Upper lobe of left lung (tissue), 6 donors: ENCODE measurements around the gene VSIR. TPM values are rescaled to one million over a fixed set of nuclear protein-coding genes. Genes with fewer than 3 reads are reported as not detected.
A peak's percentile ranks its signal among the peaks of the same experiment; 100 is the strongest.

Experiments used
- ATAC-seq, 2 donors: fragments of 200-7000 bp; cut with Tn5 transposase; one replicate each; pipeline ENCODE4 v1.9.1; 2022; ENCODE audit warnings: mild to moderate bottlenecking in 2 of 2, moderate library complexity in 2 of 2; ENCODE audit not compliant: low FRiP score in 2 of 2
- DNase-seq, 2 donors: peaks; one replicate each; pipeline ENCODE4 v3.0.0-alpha.2; 2019 to 2020
- H3K27ac ChIP-seq, 4 donors: fragments of 200-600 bp; sonication (generic); one replicate each; pipeline ENCODE4 v1.5.1; 2016 to 2019
- H3K27me3 ChIP-seq, 4 donors: fragments of 200-600 bp; sonication (generic); one replicate each; pipeline ENCODE4 v1.5.1; 2017 to 2019
- H3K36me3 ChIP-seq, 4 donors: fragments of 200-600 bp; sonication (generic); one replicate each; pipeline ENCODE4 v1.5.1; 2016 to 2019
- H3K4me1 ChIP-seq, 4 donors: fragments of 200-600 bp; sonication (generic); one replicate each; pipeline ENCODE4 v1.5.1; 2018 to 2019
- H3K4me3 ChIP-seq, 4 donors: fragments of 200-600 bp; sonication (generic); one replicate each; pipeline ENCODE4 v1.5.1; 2017 to 2019; ENCODE audit warnings: mild to moderate bottlenecking in 2 of 4, moderate library complexity in 1 of 4
- H3K9me3 ChIP-seq, 4 donors: fragments of 200-600 bp; sonication (generic); one replicate each; pipeline ENCODE4 v1.5.1; 2018 to 2019
- CTCF ChIP-seq, 6 experiments: fragments of 450-650 bp in 4 of 6; fragments of 200-600 bp in 2 of 6; sonication (generic) in 2 of 6; IDR thresholded peaks; one replicate each; pipeline ENCODE4 v1.5.1; 2016 to 2019; ENCODE audit warnings: antibody characterized with exemption in 6 of 6
- EP300 ChIP-seq, 4 donors: sonication (generic); formaldehyde crosslinking; IDR thresholded peaks; one replicate each; pipeline ENCODE4 v1.5.1; 2017; ENCODE audit warnings: antibody characterized with exemption in 4 of 4, control low read depth in 2 of 4
- POLR2A ChIP-seq, 4 donors: fragments of 450-650 bp; IDR thresholded peaks; one replicate each; pipeline ENCODE4 v1.5.1; 2016 to 2017; ENCODE audit warnings: antibody characterized with exemption in 4 of 4, mild to moderate bottlenecking in 2 of 4
- POLR2AphosphoS5 ChIP-seq, 2 donors: sonication (generic); formaldehyde crosslinking; IDR thresholded peaks; one replicate each; pipeline ENCODE4 v1.5.1; 2017; ENCODE audit warnings: antibody characterized with exemption in 2 of 2
- WGBS, 2 donors: methylation state at CpG; one replicate each; pipeline ENCODE4 v1.1.5; 2017 to 2018; 5-methylcytosine and 5-hydroxymethylcytosine counted together
- total RNA-seq, 6 donors: library from RNA; depleted of rRNA in 4 of 6; stranded (reverse); fragments of >200 nt in 4 of 6; gene quantifications; one replicate each; pipeline versions ENCODE4 v1.1.0 to v1.2.1, GENCODE V29; 2016 to 2021
- donor health status: DM: no; HTN: no; CAD: no; lungs with moderate emphysema.
- donor health status: DM: no; HTN: yes; CAD: no; lungs with severe emphysema.

Gene VSIR
- total RNA-seq, 6 donors from 2014 or later = 51.7 to 167 (median 92.5) TPM

GRCh38 chr10:71745664-71746250 is 27.6 kb downstream of the VSIR start:
- Histone ChIP-seq H3K27me3 (no peaks in the 10 kb centered on the region), H3K4me1 (peaks cover 54 to 67% (median 61%) of the 10 kb centered on the region in 4 donors), H3K27ac (peak overlapping the region; percentile 83 to 87 (median 84)), H3K4me3 (no peak overlapping the region), H3K36me3 (peaks cover 0 to 14% (median 4%) of the 10 kb centered on the region in 4 donors), H3K9me3 (peaks cover 0 to 7% (median 2%) of the 10 kb centered on the region in 4 donors)
- ATAC-seq = no peak
- WGBS, 2 donors = 90 to 93% methylated on average over 2 of the region's 2 CpGs
- DNase-seq = no peak
- TF ChIP-seq POLR2AphosphoS5 (IDR thresholded peaks at IDR 0.05) (no peak), POLR2A (IDR thresholded peaks at IDR 0.05) (no peak), EP300 (IDR thresholded peaks at IDR 0.05) (no peak), CTCF (IDR thresholded peaks at IDR 0.05) (no peak)

- ATAC-seq (no peak), DNase-seq (no peak)
- H3K27ac ChIP-seq = peak overlapping the region in 3 of 4 donors; percentile 83 to 87 (median 85)
- H3K4me3 ChIP-seq = no peak overlapping the region
- peaks cover 54 to 67% (median 62%) of the 10 kb centered on the region in 4 donors for H3K4me1 ChIP-seq
- H3K9me3 ChIP-seq = peaks cover 0 to 7% (median 2%) of the 10 kb centered on the region in 4 donors
- H3K36me3 ChIP-seq = peaks cover 0 to 7% (median 0%) of the 10 kb centered on the region in 4 donors
- WGBS, 2 donors = 83 to 87% methylated on average over 5 to 8 of the region's 8 CpGs
- TF ChIP-seq POLR2A (IDR thresholded peaks at IDR 0.05) (no peak), CTCF (IDR thresholded peaks at IDR 0.05) (no peak), POLR2AphosphoS5 (IDR thresholded peaks at IDR 0.05) (no peak), EP300 (IDR thresholded peaks at IDR 0.05) (no peak)
- H3K27me3 ChIP-seq = no peaks in the 10 kb centered on the region
Observed at GRCh38 chr10:71744897-71745663, 28.2 kb downstream of the VSIR start.

GRCh38 chr10:71743866-71744265 is 29.5 kb downstream of the VSIR start:
- 86 to 89% methylated on average over 1 of the region's 1 CpG for WGBS, 2 donors
- Histone ChIP-seq H3K4me1 (peaks cover 48 to 62% (median 54%) of the 10 kb centered on the region in 4 donors), H3K4me3 (no peak overlapping the region), H3K27me3 (no peaks in the 10 kb centered on the region), H3K36me3 (no peaks in the 10 kb centered on the region), H3K27ac (peak overlapping the region in 2 of 4 donors; percentile 14 to 59), H3K9me3 (peaks cover 0 to 7% (median 2%) of the 10 kb centered on the region in 4 donors)
- DNase-seq (no peak), ATAC-seq (no peak)
- no peak for TF ChIP-seq EP300 (IDR thresholded peaks at IDR 0.05)
- TF ChIP-seq POLR2A (IDR thresholded peaks at IDR 0.05) = no peak
- no peak for TF ChIP-seq POLR2AphosphoS5 (IDR thresholded peaks at IDR 0.05)
- no peak for TF ChIP-seq CTCF (IDR thresholded peaks at IDR 0.05)

GRCh38 chr10:71743089-71743838 is 30.1 kb downstream of the VSIR start:
- Histone ChIP-seq H3K27me3 (no peaks in the 10 kb centered on the region), H3K4me1 (peaks cover 44 to 61% (median 50%) of the 10 kb centered on the region in 4 donors), H3K9me3 (peaks cover 0 to 7% (median 2%) of the 10 kb centered on the region in 4 donors), H3K36me3 (no peaks in the 10 kb centered on the region), H3K27ac (peak overlapping the region in 2 of 4 donors; percentile 47 to 59), H3K4me3 (no peak overlapping the region)
- ATAC-seq (no peak), DNase-seq (no peak)
- no peak for TF ChIP-seq POLR2A (IDR thresholded peaks at IDR 0.05)
- no peak for TF ChIP-seq POLR2AphosphoS5 (IDR thresholded peaks at IDR 0.05)
- TF ChIP-seq EP300 (IDR thresholded peaks at IDR 0.05) = no peak
- TF ChIP-seq CTCF (IDR thresholded peaks at IDR 0.05) = no peak
- WGBS, 2 donors = 79 to 84% methylated on average over 4 of the region's 4 CpGs
